Fibroblast of lung (primary cell): ENCODE results near the gene CTSO.

Experiments used
- EZH2 ChIP-seq: IDR thresholded peaks from 2 replicates; pipeline ENCODE4 v1.5.1; 2012; ENCODE audit warnings: low read length, control low read depth, mild to moderate bottlenecking; ENCODE audit errors: missing control alignments
- TF ChIP-seq, protein P1 (sequence below), 2 donors: IDR thresholded peaks in 1 of 2; conservative IDR thresholded peaks in 1 of 2; 1 replicate in 1 of 2; 2 replicates in 1 of 2; pipeline ENCODE4 v1.5.1; 2011 to 2012; ENCODE audit warnings: low read length in 2 of 2, control low read depth in 1 of 2, inconsistent platforms in 1 of 2, low read depth in 1 of 2, mild to moderate bottlenecking in 1 of 2

DNA sequence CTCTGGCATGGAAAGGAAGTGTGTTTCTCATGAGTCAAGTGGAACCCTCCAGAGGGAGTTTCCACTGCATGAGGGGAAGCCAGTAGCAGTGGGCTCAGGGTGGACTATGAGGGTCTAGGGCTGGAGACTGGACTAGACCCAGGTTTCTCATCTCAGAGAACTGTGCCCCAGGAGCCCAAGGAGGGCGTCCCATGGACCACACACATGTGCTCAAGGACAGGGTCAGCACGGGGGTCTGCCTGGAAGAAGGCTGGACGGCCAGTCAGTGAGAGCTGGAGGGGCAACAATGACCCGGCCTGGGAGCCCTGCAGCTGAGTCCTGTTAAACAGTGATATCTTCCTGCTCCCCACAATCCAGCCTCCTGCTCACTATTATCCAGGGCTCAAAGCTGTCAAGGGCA is 5.8 kb upstream of the CTSO start:
- TF ChIP-seq, protein P1, sequence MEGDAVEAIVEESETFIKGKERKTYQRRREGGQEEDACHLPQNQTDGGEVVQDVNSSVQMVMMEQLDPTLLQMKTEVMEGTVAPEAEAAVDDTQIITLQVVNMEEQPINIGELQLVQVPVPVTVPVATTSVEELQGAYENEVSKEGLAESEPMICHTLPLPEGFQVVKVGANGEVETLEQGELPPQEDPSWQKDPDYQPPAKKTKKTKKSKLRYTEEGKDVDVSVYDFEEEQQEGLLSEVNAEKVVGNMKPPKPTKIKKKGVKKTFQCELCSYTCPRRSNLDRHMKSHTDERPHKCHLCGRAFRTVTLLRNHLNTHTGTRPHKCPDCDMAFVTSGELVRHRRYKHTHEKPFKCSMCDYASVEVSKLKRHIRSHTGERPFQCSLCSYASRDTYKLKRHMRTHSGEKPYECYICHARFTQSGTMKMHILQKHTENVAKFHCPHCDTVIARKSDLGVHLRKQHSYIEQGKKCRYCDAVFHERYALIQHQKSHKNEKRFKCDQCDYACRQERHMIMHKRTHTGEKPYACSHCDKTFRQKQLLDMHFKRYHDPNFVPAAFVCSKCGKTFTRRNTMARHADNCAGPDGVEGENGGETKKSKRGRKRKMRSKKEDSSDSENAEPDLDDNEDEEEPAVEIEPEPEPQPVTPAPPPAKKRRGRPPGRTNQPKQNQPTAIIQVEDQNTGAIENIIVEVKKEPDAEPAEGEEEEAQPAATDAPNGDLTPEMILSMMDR (conservative IDR thresholded peaks at IDR 0.05 in 1 of 2, IDR thresholded peaks at IDR 0.05 in 1 of 2; ENCODE audit: low read depth in 1 of 2, low read length in 2 of 2) = no peak
- TF ChIP-seq EZH2 = no peak
